K562 (cell line): Measurements from ENCODE around the gene UBE3B. TPM values are rescaled to one million over a fixed set of nuclear protein-coding genes. Genes with fewer than 3 reads are reported as not detected.

ENCODE experiments used
- ATAC-seq: fragments of 200-7000 bp; cut with Tn5 transposase; 3 replicates; pipeline ENCODE4 v1.9.1; 2020; ENCODE audit warnings: moderate library complexity
- BruUV-seq: library from RNA; stranded (reverse); fragments of 400-500 nt; replicated peaks from 2 replicates; lab custom pipeline; 2021; lab: Mats Ljungman, UMichigan
- CTCF ChIA-PET: fragments of 300-600 bp; formaldehyde crosslinking; extraction: SDS; loops from one replicate; lab custom pipeline; 2021; ENCODE audit warnings: low intra/inter-chr PET ratio; lab: Yijun Ruan, JAX
- POLR2A ChIA-PET: fragments of 300-600, 350-650 bp; sonication (Branson Sonifier 250); formaldehyde crosslinking; extraction: SDS; loops from one replicate; lab custom pipeline; 2021; ENCODE audit warnings: antibody characterized with exemption, inconsistent platforms; lab: Yijun Ruan, JAX
- DNase-seq, 4 experiments: peaks; one replicate each; pipeline versions ENCODE4 v3.0.0 to v3.0.0-alpha.2; 2011 to 2018; ENCODE audit warnings: low spot score in 3 of 4, mixed read lengths in 3 of 4; ENCODE audit errors: extremely low read depth in 1 of 4
- FAIRE-seq: peaks from 2 replicates; lab custom pipeline; 2011; peaks lifted over from hg19 to GRCh38; lab: Jason Lieb, UNC
- H2AFZ ChIP-seq: 2 replicates; pipeline ENCODE4 v1.6.0; 2011; ENCODE audit warnings: low read depth, low read length, control low read depth, inconsistent platforms
- H3K27ac ChIP-seq: fragments of 200-600 bp; 3 replicates; pipeline ENCODE4 v1.8.0; 2011; ENCODE audit warnings: low read depth, mild to moderate bottlenecking, control low read depth, inconsistent platforms, low read length, moderate library complexity, mixed read lengths; ENCODE audit errors: extremely low read depth
- H3K27me3 ChIP-seq, 2 experiments: fragments of 300-600 bp in 1 of 2; 2 replicates in 1 of 2; 3 replicates in 1 of 2; pipeline versions ENCODE4 v1.6.0 to v1.8.0; 2011; ENCODE audit warnings: inconsistent platforms in 2 of 2, low read length in 2 of 2, mild to moderate bottlenecking in 1 of 2, mixed read lengths in 1 of 2, moderate library complexity in 1 of 2; ENCODE audit not compliant: control insufficient read depth in 2 of 2, insufficient read depth in 2 of 2
- H3K36me3 ChIP-seq: fragments of 300-600 bp; 3 replicates; pipeline ENCODE4 v1.8.0; 2011; ENCODE audit warnings: mild to moderate bottlenecking, low read length, inconsistent platforms; ENCODE audit not compliant: control insufficient read depth, insufficient read depth
- H3K4me1 ChIP-seq, 2 experiments: fragments of 200-600 bp in 1 of 2; replicated peaks in 1 of 2; 2 replicates in 1 of 2; 3 replicates in 1 of 2; pipeline versions ENCODE4 v1.5.1 to v1.8.0; 2011; ENCODE audit warnings: inconsistent platforms in 2 of 2, low read length in 2 of 2, mild to moderate bottlenecking in 1 of 2, mixed read lengths in 1 of 2, moderate library complexity in 1 of 2; ENCODE audit not compliant: control insufficient read depth in 2 of 2, insufficient read depth in 2 of 2
- H3K4me2 ChIP-seq: 2 replicates; pipeline ENCODE4 v1.6.1; 2011; ENCODE audit warnings: low read length, control low read depth, inconsistent platforms, mixed read lengths; ENCODE audit not compliant: insufficient read depth
- H3K4me3 ChIP-seq: fragments of 200-600 bp; sonication (generic), shearing (Covaris generic); 2 replicates; pipeline ENCODE4 v1.5.1; 2016; ENCODE audit warnings: control low read depth, inconsistent platforms
- H3K79me2 ChIP-seq: fragments of 200-600 bp; 3 replicates; pipeline ENCODE4 v1.8.0; 2011; ENCODE audit warnings: low read length, inconsistent platforms; ENCODE audit not compliant: control insufficient read depth, insufficient read depth
- H3K9ac ChIP-seq, 2 experiments: 2 replicates each; pipeline versions ENCODE4 v1.6.0 to v1.6.1; 2011; ENCODE audit warnings: low read depth in 2 of 2, low read length in 2 of 2, control low read depth in 1 of 2, inconsistent platforms in 1 of 2, mild to moderate bottlenecking in 1 of 2, mixed read lengths in 1 of 2; ENCODE audit not compliant: insufficient read depth in 1 of 2
- H3K9me1 ChIP-seq: one replicate; pipeline ENCODE4 v1.6.0; 2011; ENCODE audit warnings: inconsistent platforms, mild to moderate bottlenecking, low read length, moderate library complexity; ENCODE audit not compliant: control insufficient read depth, insufficient read depth
- H3K9me3 ChIP-seq: replicated peaks from 2 replicates; pipeline ENCODE4 v1.5.1; 2011; ENCODE audit warnings: low read depth, low read length, inconsistent platforms; ENCODE audit not compliant: control insufficient read depth, insufficient read depth
- H4K20me1 ChIP-seq: replicated peaks from 2 replicates; pipeline ENCODE4 v1.6.1; 2011; ENCODE audit warnings: low read length, inconsistent platforms, mixed read lengths; ENCODE audit not compliant: control insufficient read depth, insufficient read depth
- BRCA1 ChIP-seq, 2 experiments: fragments of 450-650 bp in 1 of 2; sonication (generic) in 1 of 2; formaldehyde crosslinking in 1 of 2; IDR thresholded peaks; 2 replicates each; pipeline versions ENCODE4 v1.5.0 to v1.6.1; 2017 to 2020; ENCODE audit warnings: mild to moderate bottlenecking in 1 of 2, missing genetic modification reagents in 1 of 2
- ZNF12 ChIP-seq: sonication (generic); formaldehyde crosslinking; IDR thresholded peaks from 2 replicates; pipeline ENCODE4 v1.4.0; 2020; ENCODE audit warnings: mild to moderate bottlenecking, missing genetic modification reagents
- ZNF165 ChIP-seq: fragments of 250-450 bp; sonication (Bioruptor Pico); IDR thresholded peaks from 2 replicates; pipeline ENCODE4 v1.4.0; 2020; ENCODE audit warnings: borderline replicate concordance
- WGBS: fragments of 100-300 bp; shearing (Covaris generic); methylation state at CpG from one replicate; pipeline ENCODE4 v1.1.6; 2016; ENCODE audit warnings: low coverage, mixed read lengths; ENCODE audit not compliant: insufficient coverage; ENCODE audit errors: missing lambda C conversion rate; 5-methylcytosine and 5-hydroxymethylcytosine counted together
- in situ Hi-C: fragments of 300-500 bp; cut with MboI; formaldehyde crosslinking; loops from 4 replicates; pipeline ENCODE4 v1.15.0; 2018; ENCODE audit warnings: inconsistent platforms, mixed read lengths
- intact Hi-C: fragments of 100-400 bp; cut with micrococcal nuclease; formaldehyde crosslinking; loops from 2 replicates; pipeline ENCODE4 v1.14.2; 2022
- polyA plus RNA-seq, 8 experiments: library from polyadenylated mRNA; depleted of rRNA in 4 of 8; stranded (reverse) in 5 of 8; unstranded in 3 of 8; fragments of >200 nt; fragmentation: Nextera tagmentation in 2 of 8; fragmentation: Illumina TruSeq in 1 of 8; extraction: Ambion mirVana in 2 of 8; extraction: Trizol in 1 of 8; gene quantifications; 2 replicates each; pipeline versions ENCODE4 v1.2.1 to v1.2.3, GENCODE V29; 2011 to 2014; ENCODE audit warnings: inconsistent platforms in 1 of 8, missing spikeins in 1 of 8
- total RNA-seq, 7 experiments: library from RNA; depleted of rRNA in 6 of 7; stranded (reverse); fragments of >200 nt in 6 of 7; fragmentation: Illumina TruSeq in 2 of 7; extraction: Trizol in 2 of 7; gene quantifications; 2 replicates each; pipeline versions ENCODE4 v1.2.1 to v1.2.3, GENCODE V29; 2011 to 2021; ENCODE audit warnings: low replicate concordance in 1 of 7
- TF ChIP-seq, protein P1 (sequence below): fragments of 250-450 bp; sonication (Bioruptor Pico); IDR thresholded peaks from 2 replicates; pipeline ENCODE4 v1.5.0; 2021; ENCODE audit warnings: mild to moderate bottlenecking, moderate library complexity

UBE3B gene
- total and polyA plus RNA-seq, 9 of the 15 experiments (the other 6 are each of a cell fraction or from before 2014, with no cell fraction given) = 7.6 to 23.6 (median 15.5) TPM

DNA sequence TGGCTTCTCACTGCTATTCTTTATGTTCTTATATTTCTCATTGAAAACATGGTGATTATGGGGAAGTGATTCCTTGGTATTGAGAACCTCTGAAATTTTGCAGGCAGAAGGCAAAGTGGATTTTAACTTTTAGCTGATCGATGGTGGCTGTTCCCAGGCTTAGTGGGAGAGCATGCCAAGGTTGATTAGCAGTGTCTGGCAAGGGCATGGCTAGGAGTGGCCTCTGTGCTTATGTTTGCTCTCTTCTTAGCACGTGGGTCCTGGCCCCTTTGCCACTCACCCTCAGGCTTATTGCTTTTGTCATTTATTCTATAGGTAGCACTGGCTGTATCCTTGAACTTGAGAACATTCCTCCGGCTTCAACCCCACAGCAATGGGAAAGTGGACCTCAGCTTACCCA is 98.2 kb downstream of the UBE3B start:
- Histone ChIP-seq H3K27me3 (no peaks in the 10 kb centered on the region), H4K20me1 (no peaks in the 10 kb centered on the region), H3K27ac (no peak overlapping the region), H3K4me2 (no peak overlapping the region), H3K79me2 (peaks cover 24% of the 10 kb centered on the region), H3K9ac (peak overlapping the region in 1 of 2 experiments; percentile 54; a peak in 1 of 4 replicates), H2AFZ (no peak overlapping the region), H3K4me3 (no peak overlapping the region)
- DNase-seq (no peak), ATAC-seq (no peak), FAIRE-seq (no peak)
- CTCF ChIA-PET = interaction anchor here (0.6 kb wide), 1 partner anchor 1079 kb away, joined by 5 read pairs; no protein-coding TSS in a partner anchor
- intact Hi-C loops = no loop called here
- TF ChIP-seq BRCA1 (IDR thresholded peaks at IDR 0.05) (no peak), BRCA1 (CRISPR knock-in tag; IDR thresholded peaks at IDR 0.05) (no peak), ZNF165 (no peak), ZNF12 (CRISPR knock-in tag) (no peak)
- TF ChIP-seq, protein P1, sequence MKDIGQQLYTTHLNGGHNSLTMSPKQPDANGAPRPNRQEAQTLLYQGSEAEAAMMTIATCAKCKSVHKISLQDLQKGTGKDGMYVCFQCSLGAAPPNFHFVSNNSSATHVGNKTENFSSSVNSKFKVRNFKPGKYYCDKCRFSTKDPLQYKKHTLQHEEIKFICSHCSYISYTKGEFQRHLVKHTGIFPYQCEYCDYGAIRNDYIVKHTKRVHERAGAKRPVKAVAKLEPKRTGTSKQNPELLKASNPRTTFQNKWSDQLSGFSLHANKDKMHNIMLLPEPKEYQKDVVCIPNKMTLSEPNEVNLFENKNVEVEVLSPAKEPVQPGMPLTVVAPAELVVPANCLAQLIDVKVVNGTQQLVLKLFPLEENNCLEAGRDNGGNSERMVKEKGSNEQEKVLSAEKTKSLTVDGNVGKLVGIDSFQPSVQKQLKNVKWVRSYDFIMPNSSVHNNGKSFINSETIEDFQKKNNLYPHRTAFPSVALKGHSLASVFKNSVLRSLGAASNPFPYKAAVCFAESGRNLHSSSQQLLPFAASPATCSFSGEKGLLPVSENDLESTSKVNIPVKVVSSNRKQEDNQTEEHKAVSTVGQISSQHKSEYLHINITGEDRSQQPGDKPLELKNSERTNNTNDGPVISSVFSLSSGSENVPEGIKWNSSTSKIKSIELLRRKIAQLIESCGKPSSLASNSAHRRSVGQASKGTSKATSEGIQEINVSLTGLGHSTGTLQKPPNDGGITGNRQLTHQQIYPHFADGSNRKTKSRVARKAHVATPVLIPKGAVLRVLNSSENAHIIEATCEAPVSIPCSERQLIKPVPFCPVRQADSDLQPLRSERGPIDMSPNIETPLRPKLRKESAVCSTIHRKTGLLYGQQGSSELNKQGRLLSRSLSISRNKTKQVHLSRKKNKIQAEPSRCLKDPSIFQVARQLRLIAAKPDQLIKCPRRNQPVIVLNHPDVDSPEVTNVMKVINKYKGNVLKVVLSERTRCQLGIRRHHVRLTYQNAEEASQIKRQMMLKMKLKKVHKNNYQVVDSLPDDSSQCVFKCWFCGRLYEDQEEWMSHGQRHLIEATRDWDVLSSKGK (CRISPR knock-in tag) = no peak
- TF ChIP-seq, all 486 proteins: peak for 0
- WGBS = 80% methylated on average over 3 of the region's 3 CpGs
- no TSS peak for BruUV-seq
- POLR2A ChIA-PET = interaction anchor here (1.4 kb wide), 2 partner anchors 11 to 20 kb away, joined by 3 to 6 read pairs; no protein-coding TSS in a partner anchor
- H3K9me1 ChIP-seq = peaks cover 4% of the 10 kb centered on the region
- H3K36me3 ChIP-seq = peaks cover 73% of the 10 kb centered on the region; the same call in 2 of the 3 replicates
- H3K9me3 ChIP-seq = no peaks in the 10 kb centered on the region
- in situ Hi-C loops = no loop called here
- peaks cover 13 to 14% of the 10 kb centered on the region in 2 experiments; a peak in 4 of 5 replicates for H3K4me1 ChIP-seq
